ENCODE measurements around the gene UNC13B. TPM values are rescaled to one million over a fixed set of nuclear protein-coding genes. Genes with fewer than 3 reads are reported as not detected.

Gene UNC13B
- total and polyA plus RNA-seq, 2 experiments from 2014 or later, result 8.7 to 52.1 TPM

- no peaks in the 10 kb centered on the region for H3K27me3 ChIP-seq (ENCODE audit: insufficient read depth)
- peaks cover 7% of the 10 kb centered on the region; the same call in 1 of the 3 replicates for H3K36me3 Mint-ChIP-seq (ENCODE audit: low read depth)
- H3K4me2 ChIP-seq, result no peak overlapping the region
- no peak for TF ChIP-seq ZNF114 (CRISPR knock-in tag; IDR thresholded peaks at IDR 0.05)
- no peak for TF ChIP-seq POLR2AphosphoS5 (IDR thresholded peaks at IDR 0.05; ENCODE audit: low read depth)
- TF ChIP-seq REST (IDR thresholded peaks at IDR 0.05; ENCODE audit: unreplicated experiment), result no peak
- no peak for TF ChIP-seq ZNF462 (CRISPR knock-in tag; IDR thresholded peaks at IDR 0.05)
- no peak for TF ChIP-seq EZH2 (IDR thresholded peaks at IDR 0.05; ENCODE audit: low read depth, unreplicated experiment)
- TF ChIP-seq JUNB (IDR thresholded peaks at IDR 0.05; ENCODE audit: unreplicated experiment), result no peak
- no peak for TF ChIP-seq CTCF (conservative IDR thresholded peaks at IDR 0.05; ENCODE audit: low read depth in 2 of 2)
- no peak overlapping the region for H3K27ac Mint-ChIP-seq
- no peaks in the 10 kb centered on the region for H3K9me3 Mint-ChIP-seq
- DNase-seq (ENCODE audit: low spot score) (no peak), ATAC-seq (no peak)
- no peak overlapping the region for H3K27ac ChIP-seq (ENCODE audit: low read depth)
- no peaks in the 10 kb centered on the region for H3K9me2 ChIP-seq (ENCODE audit: insufficient read depth)
- no peak overlapping the region for H2AFZ ChIP-seq
- H3K4me3 Mint-ChIP-seq, result no peak overlapping the region
- no peak overlapping the region for H3K4me3 ChIP-seq
- H3K79me2 ChIP-seq (replicated peaks; ENCODE audit: insufficient read depth), result no peaks in the 10 kb centered on the region
- peaks cover 2% of the 10 kb centered on the region for H3K27me3 Mint-ChIP-seq (ENCODE audit: insufficient read depth, low read depth, poor library complexity)
- H3F3A ChIP-seq (replicated peaks; ENCODE audit: low read depth), result no peaks in the 10 kb centered on the region
- H3K4me1 Mint-ChIP-seq, result no peaks in the 10 kb centered on the region
- no peaks in the 10 kb centered on the region for H4K20me1 ChIP-seq (replicated peaks; ENCODE audit: insufficient read depth)
- H3K36me3 ChIP-seq (ENCODE audit: insufficient read depth), result no peaks in the 10 kb centered on the region
- no peaks in the 10 kb centered on the region for H3K4me1 ChIP-seq (ENCODE audit: insufficient read depth)
Measured at GRCh38 chr9:35396560-35397215, 234.9 kb downstream of the UNC13B start.
